ENCODE measurements around the gene DNASE1L1.
A peak's percentile ranks its signal among the peaks of the same experiment; 100 is the strongest.

DNA sequence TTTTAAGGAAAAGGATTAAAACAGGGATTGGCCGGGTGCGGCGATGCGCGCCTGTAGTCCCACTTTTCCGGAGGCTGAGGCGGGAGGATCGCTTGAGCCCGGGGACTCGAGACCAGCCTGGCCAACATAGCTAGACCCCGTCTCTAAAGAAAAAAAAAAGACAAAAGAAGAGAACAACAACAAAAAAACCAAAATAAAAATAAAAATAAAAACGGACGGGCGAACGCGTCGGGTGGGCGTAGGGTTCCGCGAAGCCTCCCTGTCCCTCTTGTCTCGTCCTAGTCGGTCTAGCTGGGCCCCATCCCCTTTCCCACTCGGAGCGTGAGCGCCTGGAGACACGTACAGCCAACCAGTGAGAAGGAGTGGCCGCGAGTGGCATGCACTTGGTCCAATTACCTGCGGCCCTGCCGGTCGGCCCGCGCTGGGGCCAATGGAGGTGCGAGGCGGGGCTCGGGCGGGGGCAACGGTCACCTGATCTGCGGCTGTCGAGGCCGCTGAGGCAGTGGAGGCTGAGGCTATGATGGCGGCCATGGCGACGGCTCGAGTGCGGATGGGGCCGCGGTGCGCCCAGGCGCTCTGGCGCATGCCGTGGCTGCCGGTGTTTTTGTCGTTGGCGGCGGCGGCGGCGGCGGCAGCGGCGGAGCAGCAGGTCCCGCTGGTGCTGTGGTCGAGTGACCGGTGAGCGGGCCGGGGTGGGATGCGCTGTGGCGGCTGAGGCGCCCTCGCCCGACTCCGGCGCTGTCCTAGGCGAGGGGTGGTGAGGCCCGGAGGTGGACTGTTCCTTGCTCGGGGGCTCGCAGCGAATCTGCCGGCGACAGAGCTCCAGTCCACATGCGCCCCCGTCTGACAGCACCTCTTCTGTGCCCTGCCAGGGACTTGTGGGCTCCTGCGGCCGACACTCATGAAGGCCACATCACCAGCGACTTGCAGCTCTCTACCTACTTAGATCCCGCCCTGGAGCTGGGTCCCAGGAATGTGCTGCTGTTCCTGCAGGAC is 19.4 kb upstream of the DNASE1L1 start, which contains the start of gene ATP6AP1:
- TF ChIP-seq EZH2 (IDR thresholded peaks at IDR 0.05; ENCODE audit: borderline replicate concordance, insufficient read depth, low read length, poor library complexity, severe bottlenecking) (no peak), CTCF (IDR thresholded peaks at IDR 0.05; ENCODE audit: poor library complexity, severe bottlenecking) (peak; percentile 29), SMC3 (conservative IDR thresholded peaks at IDR 0.05; ENCODE audit: poor library complexity) (no peak), TAF1 (IDR thresholded peaks at IDR 0.05; ENCODE audit: low read depth) (peak; percentile 89), RAD21 (conservative IDR thresholded peaks at IDR 0.05) (peak; percentile 14), EP300 (conservative IDR thresholded peaks at IDR 0.05; ENCODE audit: poor library complexity, severe bottlenecking) (no peak)

Data from neural cell (in vitro differentiated cells).